MM.1S (cell line): ENCODE data around the gene PCDH9.

Source experiments
- CTCF ChIP-seq: fragments of 300-600 bp; sonication (generic); IDR thresholded peaks from 2 replicates; pipeline ENCODE4 v1.5.1; 2016; ENCODE audit warnings: antibody characterized with exemption, low read length, mixed read lengths
- EZH2 ChIP-seq: fragments of 300-600 bp; sonication (generic); optimal IDR thresholded peaks from 2 replicates; pipeline ENCODE3; 2017; ENCODE audit warnings: low read depth, mild to moderate bottlenecking, antibody characterized with exemption, low read length, mixed read lengths
- EZH2phosphoT487 ChIP-seq: fragments of 300-600 bp; sonication (generic); IDR thresholded peaks from 2 replicates; pipeline ENCODE4 v1.6.1; 2018; ENCODE audit warnings: antibody characterized with exemption, low read length

- TF ChIP-seq CTCF (no peak), EZH2phosphoT487 (no peak), EZH2 (no peak)
Observed at GRCh38 chr13:66992183-66992582, 238.0 kb downstream of the PCDH9 start.
